Endothelial cell of umbilical vein (primary cell): ENCODE results near the gene TBL3. TPM values are rescaled to one million over a fixed set of nuclear protein-coding genes. Genes with fewer than 3 reads are reported as not detected.

Experiments used
- BruUV-seq: library from RNA; stranded (reverse); fragments of 400-500 nt; replicated peaks from 2 replicates; lab custom pipeline; 2021; lab: Mats Ljungman, UMichigan
- CTCF ChIA-PET: fragments of 300-600, 350-600 bp; sonication (Branson Sonifier 250); formaldehyde crosslinking; loops from one replicate; lab custom pipeline; 2021; ENCODE audit warnings: antibody characterized with exemption, inconsistent platforms; lab: Charles Lee
- POLR2A ChIA-PET: fragments of 300-600, 350-600 bp; sonication (Branson Sonifier 250); formaldehyde crosslinking; loops from one replicate; lab custom pipeline; 2021; ENCODE audit warnings: antibody characterized with exemption, inconsistent platforms; lab: Charles Lee
- DNase-seq: peaks from one replicate; pipeline ENCODE4 v3.0.0-alpha.2; 2011; ENCODE audit warnings: low read depth, low spot score
- FAIRE-seq: peaks from 2 replicates; lab custom pipeline; 2011; peaks lifted over from hg19 to GRCh38; lab: Jason Lieb, UNC
- H2AFZ ChIP-seq: 2 replicates; pipeline ENCODE4 v1.6.0; 2012; ENCODE audit warnings: low read depth, low read length, control low read depth, inconsistent platforms
- H3K27ac ChIP-seq: 2 replicates; pipeline ENCODE4 v1.5.1; 2011; ENCODE audit warnings: low read depth, mild to moderate bottlenecking, control low read depth, low read length, moderate library complexity; ENCODE audit not compliant: insufficient read depth
- H3K27me3 ChIP-seq, 2 experiments: 2 replicates each; pipeline versions ENCODE4 v1.6.0 to v1.6.1; 2011; ENCODE audit warnings: low read length in 2 of 2, mixed read lengths in 1 of 2; ENCODE audit not compliant: control insufficient read depth in 2 of 2, insufficient read depth in 2 of 2
- H3K36me3 ChIP-seq, 2 experiments: 2 replicates in 1 of 2; 3 replicates in 1 of 2; pipeline ENCODE4 v1.5.1; 2011; ENCODE audit warnings: low read length in 2 of 2, mild to moderate bottlenecking in 1 of 2, moderate library complexity in 1 of 2; ENCODE audit not compliant: control insufficient read depth in 2 of 2, insufficient read depth in 2 of 2; ENCODE audit errors: extremely low read depth in 1 of 2
- H3K4me1 ChIP-seq: 3 replicates; pipeline ENCODE4 v1.5.1; 2011; ENCODE audit warnings: mild to moderate bottlenecking, low read length; ENCODE audit not compliant: control insufficient read depth, insufficient read depth; ENCODE audit errors: extremely low read depth
- H3K4me2 ChIP-seq: 2 replicates; pipeline ENCODE4 v1.6.1; 2011; ENCODE audit warnings: low read length, control low read depth, mixed read lengths; ENCODE audit not compliant: insufficient read depth
- H3K4me3 ChIP-seq, 3 experiments: fragments of 200-600 bp in 1 of 3; sonication (generic), shearing (Covaris generic) in 1 of 3; replicated peaks in 1 of 3; 2 replicates each; pipeline ENCODE4 v1.5.1; 2011 to 2016; ENCODE audit warnings: control low read depth in 3 of 3, low read length in 3 of 3, mild to moderate bottlenecking in 2 of 3, inconsistent platforms in 1 of 3, low read depth in 1 of 3, moderate library complexity in 1 of 3; ENCODE audit not compliant: insufficient read depth in 1 of 3
- H3K79me2 ChIP-seq: 2 replicates; pipeline ENCODE4 v1.6.0; 2012; ENCODE audit warnings: low read length, inconsistent platforms; ENCODE audit not compliant: control insufficient read depth, insufficient read depth
- H3K9ac ChIP-seq: replicated peaks from 2 replicates; pipeline ENCODE3; 2011; ENCODE audit warnings: low read length, control low read depth; ENCODE audit not compliant: insufficient read depth; ENCODE audit errors: extremely low read depth
- H3K9me1 ChIP-seq: replicated peaks from 3 replicates; pipeline ENCODE4 v1.6.0; 2011; ENCODE audit warnings: mild to moderate bottlenecking, low read length; ENCODE audit not compliant: control insufficient read depth, insufficient read depth; ENCODE audit errors: extremely low read depth
- H3K9me3 ChIP-seq: replicated peaks from 2 replicates; pipeline ENCODE4 v1.5.1; 2012; ENCODE audit warnings: low read length, inconsistent platforms; ENCODE audit not compliant: control insufficient read depth, insufficient read depth
- H4K20me1 ChIP-seq: replicated peaks from 2 replicates; pipeline ENCODE3; 2011; ENCODE audit warnings: mild to moderate bottlenecking, low read length; ENCODE audit not compliant: control insufficient read depth, insufficient read depth; ENCODE audit errors: extremely low read depth
- EZH2 ChIP-seq: IDR thresholded peaks from 2 replicates; pipeline ENCODE4 v1.6.1; 2012; ENCODE audit warnings: borderline replicate concordance, low read depth, mild to moderate bottlenecking, moderate library complexity, low read length, inconsistent platforms; ENCODE audit not compliant: severe bottlenecking
- FOS ChIP-seq: IDR thresholded peaks from 2 replicates; pipeline ENCODE4 v1.6.1; 2011; ENCODE audit warnings: mild to moderate bottlenecking, low read length, moderate library complexity, borderline replicate concordance; ENCODE audit not compliant: insufficient read depth
- GATA2 ChIP-seq: IDR thresholded peaks from 2 replicates; pipeline ENCODE4 v1.7.0; 2011; ENCODE audit warnings: low read depth, mild to moderate bottlenecking, moderate library complexity, mixed read lengths, low read length; ENCODE audit not compliant: insufficient read length, insufficient read depth
- JUN ChIP-seq: IDR thresholded peaks from 2 replicates; pipeline ENCODE4 v1.6.1; 2011; ENCODE audit warnings: borderline replicate concordance, low read depth; ENCODE audit not compliant: insufficient read length, insufficient read depth
- MYC ChIP-seq: IDR thresholded peaks from one replicate; pipeline ENCODE4 v1.6.1; 2011; ENCODE audit warnings: mild to moderate bottlenecking, low read depth, low read length
- POLR2A ChIP-seq: IDR thresholded peaks from 2 replicates; pipeline ENCODE4 v1.6.1; 2012; ENCODE audit warnings: low read depth, mild to moderate bottlenecking, control low read depth, low read length
- POLR2AphosphoS5 ChIP-seq: IDR thresholded peaks from 2 replicates; pipeline ENCODE4 v1.6.1; 2012; ENCODE audit warnings: low read depth, mild to moderate bottlenecking, control low read depth, low read length, moderate library complexity; ENCODE audit not compliant: insufficient read depth
- dilution Hi-C: fragments of 300-500 bp; cut with MboI; formaldehyde crosslinking; loops from one replicate; pipeline ENCODE4 v1.15.0; 2019; ENCODE audit warnings: low sequenced_read_pairs; ENCODE audit not compliant: extremely low pct_ligation_motif_present
- intact Hi-C: fragments of 100-400 bp; cut with micrococcal nuclease; formaldehyde crosslinking; loops from one replicate; pipeline ENCODE4 v1.10.0; 2022
- polyA plus RNA-seq, 4 experiments: library from polyadenylated mRNA; depleted of rRNA in 3 of 4; stranded (reverse) in 3 of 4; unstranded in 1 of 4; fragments of >200 nt; gene quantifications; 2 replicates each; pipeline versions ENCODE4 v1.2.1 to v1.2.3, GENCODE V29; 2011 to 2012; ENCODE audit warnings: missing spikeins in 1 of 4
- total RNA-seq: library from RNA; stranded (reverse); gene quantifications from 2 replicates; pipeline ENCODE4 v1.2.3, GENCODE V29; 2021
- TF ChIP-seq, protein P1 (sequence below), 2 donors: IDR thresholded peaks; 1 replicate in 1 of 2; 2 replicates in 1 of 2; pipeline ENCODE4 v1.5.1; 2011; ENCODE audit warnings: low read length in 2 of 2, mild to moderate bottlenecking in 2 of 2, moderate library complexity in 2 of 2, control low read depth in 1 of 2, inconsistent platforms in 1 of 2, low read depth in 1 of 2; ENCODE audit not compliant: insufficient read depth in 1 of 2; ENCODE audit errors: extremely low read depth in 1 of 2
- TF ChIP-seq, protein P2 (sequence below): IDR thresholded peaks from 2 replicates; pipeline ENCODE4 v1.6.1; 2011; ENCODE audit not compliant: insufficient read depth, insufficient read length

Gene TBL3
- total and polyA plus RNA-seq, 2 donors (not counting 3 experiments of a cell fraction or from before 2014, with no cell fraction given): 42.2 to 77.1 TPM

GRCh38 chr16:2023092-2024031 is 51.5 kb downstream of the TBL3 start:
- Histone ChIP-seq H3K4me2 (peak overlapping the region; percentile 56), H3K9me1 (no peaks in the 10 kb centered on the region), H3K4me1 (peaks cover 28% of the 10 kb centered on the region), H3K9ac (no peak overlapping the region), H3K36me3 (no peaks in the 10 kb centered on the region), H3K27ac (peak overlapping the region; percentile 56), H2AFZ (peak overlapping the region; percentile 93), H3K27me3 (peaks cover 4 to 11% of the 10 kb centered on the region in 2 experiments), H3K79me2 (peaks cover 10% of the 10 kb centered on the region), H4K20me1 (no peaks in the 10 kb centered on the region), H3K9me3 (no peaks in the 10 kb centered on the region), H3K4me3 (peak overlapping the region in 2 of 3 experiments; percentile 20 to 24)
- peak; percentile 92 for DNase-seq
- peak; percentile 95 for FAIRE-seq
- TF ChIP-seq POLR2AphosphoS5 (peak; percentile 47), MYC (no peak), FOS (no peak), JUN (no peak), EZH2 (no peak), POLR2A (peak; percentile 37), GATA2 (no peak)
- TF ChIP-seq, protein P1, sequence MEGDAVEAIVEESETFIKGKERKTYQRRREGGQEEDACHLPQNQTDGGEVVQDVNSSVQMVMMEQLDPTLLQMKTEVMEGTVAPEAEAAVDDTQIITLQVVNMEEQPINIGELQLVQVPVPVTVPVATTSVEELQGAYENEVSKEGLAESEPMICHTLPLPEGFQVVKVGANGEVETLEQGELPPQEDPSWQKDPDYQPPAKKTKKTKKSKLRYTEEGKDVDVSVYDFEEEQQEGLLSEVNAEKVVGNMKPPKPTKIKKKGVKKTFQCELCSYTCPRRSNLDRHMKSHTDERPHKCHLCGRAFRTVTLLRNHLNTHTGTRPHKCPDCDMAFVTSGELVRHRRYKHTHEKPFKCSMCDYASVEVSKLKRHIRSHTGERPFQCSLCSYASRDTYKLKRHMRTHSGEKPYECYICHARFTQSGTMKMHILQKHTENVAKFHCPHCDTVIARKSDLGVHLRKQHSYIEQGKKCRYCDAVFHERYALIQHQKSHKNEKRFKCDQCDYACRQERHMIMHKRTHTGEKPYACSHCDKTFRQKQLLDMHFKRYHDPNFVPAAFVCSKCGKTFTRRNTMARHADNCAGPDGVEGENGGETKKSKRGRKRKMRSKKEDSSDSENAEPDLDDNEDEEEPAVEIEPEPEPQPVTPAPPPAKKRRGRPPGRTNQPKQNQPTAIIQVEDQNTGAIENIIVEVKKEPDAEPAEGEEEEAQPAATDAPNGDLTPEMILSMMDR (IDR thresholded peaks at IDR 0.05; ENCODE audit: extremely low read depth in 1 of 2, insufficient read depth in 1 of 2, low read depth in 1 of 2, low read length in 2 of 2): peak; percentile 94 to 96
- TF ChIP-seq, protein P2, sequence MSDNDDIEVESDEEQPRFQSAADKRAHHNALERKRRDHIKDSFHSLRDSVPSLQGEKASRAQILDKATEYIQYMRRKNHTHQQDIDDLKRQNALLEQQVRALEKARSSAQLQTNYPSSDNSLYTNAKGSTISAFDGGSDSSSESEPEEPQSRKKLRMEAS: no peak
- intact Hi-C loops (loop anchor here (1.0 to 2.0 kb wide), 4 partner anchors 23 to 117 kb away; partner anchors contain the start of genes NTHL1 and TSC2), dilution Hi-C loops (no loop called here)
- no TSS peak for BruUV-seq
- CTCF ChIA-PET: interaction anchor here (0.6 to 8.9 kb wide), 38 partner anchors 9 to 444 kb away, joined by 3 to 137 read pairs (median 5); partner anchors contain the start of genes ECI1, GFER, NTHL1 and PKD1
- POLR2A ChIA-PET: interaction anchor here (0.6 to 3.1 kb wide), 2 partner anchors 129 to 132 kb away, joined by 3 to 20 read pairs; partner anchors contain the start of gene TRAF7
